Dedifferentiated amniotic fluid mesenchymal stem cell (primary cell): ENCODE results near the gene RIMKLA.

Experiments
- DNase-seq: peaks from one replicate; pipeline ENCODE4 v3.0.0-alpha.2; 2016; ENCODE audit errors: extremely low spot score

RIMKLA gene

DNA sequence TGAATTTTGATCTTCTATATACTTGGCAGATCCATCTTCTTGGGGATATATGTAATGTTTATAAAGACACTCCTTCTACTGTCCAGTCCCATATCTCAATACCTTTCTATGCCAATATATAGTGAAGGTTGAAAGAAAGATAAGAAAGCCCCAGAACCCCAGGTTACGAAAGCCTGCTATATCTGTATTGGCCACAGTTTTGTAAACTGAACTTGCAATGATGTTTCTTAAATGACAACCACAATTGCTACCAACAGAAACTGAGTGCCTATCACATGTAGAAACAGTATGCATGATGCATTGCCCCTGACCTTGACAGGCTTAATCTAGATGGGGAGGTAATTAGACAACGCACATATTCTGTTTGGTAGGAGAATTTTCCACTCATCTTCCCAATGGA is 7.8 kb upstream of the RIMKLA start:
- DNase-seq = no peak

DNA sequence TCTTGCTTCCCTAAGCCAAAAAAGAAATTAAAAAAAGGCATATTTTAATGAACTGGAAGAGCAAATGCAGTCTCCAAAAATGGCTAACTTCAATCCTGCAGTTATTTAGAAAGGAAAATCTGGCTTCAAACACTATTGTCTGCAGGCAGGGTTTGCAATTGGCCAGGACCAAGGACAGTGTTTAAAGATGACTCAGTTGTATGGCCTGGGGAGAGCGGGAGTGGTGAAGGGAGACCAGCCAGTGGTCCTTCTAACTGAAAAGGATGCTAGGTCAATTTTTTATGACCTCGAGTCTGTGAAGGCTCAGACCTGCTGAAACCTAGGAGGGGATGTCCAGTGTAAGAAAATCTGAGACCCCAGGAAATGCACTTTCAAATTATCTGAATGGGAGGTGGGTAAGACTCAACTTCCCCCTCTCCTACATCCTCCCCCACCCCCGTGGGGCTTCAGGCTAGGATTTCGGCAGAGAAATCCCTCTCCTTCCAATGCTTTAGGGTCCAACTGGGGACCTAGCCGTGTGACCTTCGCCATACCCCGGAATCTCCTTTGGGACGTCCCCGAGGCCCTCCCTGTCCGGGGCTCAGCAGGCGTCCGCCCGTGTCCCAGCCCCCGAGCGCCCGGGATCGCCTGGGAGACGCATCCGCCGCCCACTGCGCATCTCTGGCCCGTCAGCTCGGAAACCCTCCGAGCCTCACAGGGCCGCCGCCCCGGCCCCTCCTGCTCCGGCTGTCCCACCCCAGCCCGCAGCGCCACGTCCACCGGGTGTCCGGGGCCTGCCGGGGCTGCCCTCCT is 602 bp upstream of the RIMKLA start:
- no peak for DNase-seq

DNA sequence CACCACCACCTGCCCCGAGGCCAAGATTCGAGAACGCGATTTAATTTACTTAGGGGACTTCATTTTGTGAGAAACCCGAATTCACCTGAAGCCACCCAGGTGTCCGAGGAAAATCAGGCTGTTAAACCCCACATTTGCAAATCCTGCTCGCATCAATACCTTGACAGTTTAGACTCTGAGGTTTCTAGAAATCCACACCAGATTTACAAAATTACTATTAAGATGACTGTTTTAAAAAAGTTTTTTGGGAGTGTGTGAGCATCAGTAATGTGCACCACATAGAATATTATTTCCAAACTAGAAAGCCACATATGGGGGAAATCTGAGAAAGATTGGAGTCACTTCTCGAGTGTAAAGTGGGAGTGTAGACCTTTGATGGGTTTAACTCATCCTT is 685 bp downstream of the RIMKLA start:
- no peak for DNase-seq

DNA sequence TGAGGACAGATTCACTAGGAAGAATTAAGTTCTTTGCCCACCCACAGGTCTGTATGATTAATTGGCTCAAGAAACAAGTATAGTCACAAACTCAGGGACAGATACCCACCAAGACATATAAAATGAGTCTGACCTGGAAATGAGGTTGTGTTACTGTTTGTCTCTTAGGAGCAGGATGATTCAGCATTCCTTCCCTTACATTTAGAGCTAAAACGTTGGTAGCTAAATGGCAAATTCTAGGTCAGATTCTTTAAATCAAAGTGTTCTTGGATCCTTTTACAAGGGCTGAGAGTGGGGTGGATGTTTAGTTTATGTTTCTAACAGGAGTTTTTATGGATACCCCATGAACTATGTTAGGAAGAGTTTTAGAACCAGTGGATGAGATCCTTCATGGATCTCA is 4.7 kb downstream of the RIMKLA start:
- DNase-seq = no peak

DNA sequence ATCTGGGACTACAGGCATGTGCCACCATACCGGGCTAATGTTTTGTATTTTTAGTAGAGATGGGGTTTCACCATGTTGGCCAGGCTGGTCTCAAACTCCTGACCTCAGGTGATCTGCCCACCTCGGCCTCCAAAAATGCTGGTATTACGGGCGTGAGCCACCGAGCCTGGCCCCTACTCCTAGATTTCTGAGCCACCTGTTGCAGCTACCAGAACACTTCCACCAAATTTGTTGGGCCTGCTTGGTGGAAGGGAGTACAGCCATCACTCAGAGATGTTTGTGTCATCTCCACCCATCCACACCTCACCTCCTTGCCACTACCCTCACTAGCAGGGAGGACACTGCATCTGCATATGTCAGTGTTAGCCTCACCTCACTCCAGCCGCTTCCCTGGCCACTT is 5.5 kb downstream of the RIMKLA start:
- no peak for DNase-seq

DNA sequence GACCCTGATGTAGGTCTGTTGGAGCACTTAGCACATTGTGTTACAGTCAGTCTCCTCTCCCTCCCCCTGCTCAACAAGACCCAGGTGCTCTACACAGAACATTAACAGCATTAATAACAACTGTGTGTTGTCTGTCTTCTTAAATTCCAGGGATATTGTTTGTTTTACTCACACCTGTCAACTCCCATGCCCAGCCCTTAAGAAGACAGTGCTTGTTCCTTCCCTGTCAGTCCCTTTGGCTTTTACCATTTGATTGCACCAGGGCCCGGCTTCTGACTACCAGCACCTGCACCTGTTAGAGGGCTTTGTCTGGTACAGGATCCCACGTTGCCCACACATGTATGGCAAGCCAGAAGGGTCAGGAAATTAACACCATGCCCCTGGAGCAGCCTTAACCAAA is 11.7 kb downstream of the RIMKLA start:
- DNase-seq = no peak

DNA sequence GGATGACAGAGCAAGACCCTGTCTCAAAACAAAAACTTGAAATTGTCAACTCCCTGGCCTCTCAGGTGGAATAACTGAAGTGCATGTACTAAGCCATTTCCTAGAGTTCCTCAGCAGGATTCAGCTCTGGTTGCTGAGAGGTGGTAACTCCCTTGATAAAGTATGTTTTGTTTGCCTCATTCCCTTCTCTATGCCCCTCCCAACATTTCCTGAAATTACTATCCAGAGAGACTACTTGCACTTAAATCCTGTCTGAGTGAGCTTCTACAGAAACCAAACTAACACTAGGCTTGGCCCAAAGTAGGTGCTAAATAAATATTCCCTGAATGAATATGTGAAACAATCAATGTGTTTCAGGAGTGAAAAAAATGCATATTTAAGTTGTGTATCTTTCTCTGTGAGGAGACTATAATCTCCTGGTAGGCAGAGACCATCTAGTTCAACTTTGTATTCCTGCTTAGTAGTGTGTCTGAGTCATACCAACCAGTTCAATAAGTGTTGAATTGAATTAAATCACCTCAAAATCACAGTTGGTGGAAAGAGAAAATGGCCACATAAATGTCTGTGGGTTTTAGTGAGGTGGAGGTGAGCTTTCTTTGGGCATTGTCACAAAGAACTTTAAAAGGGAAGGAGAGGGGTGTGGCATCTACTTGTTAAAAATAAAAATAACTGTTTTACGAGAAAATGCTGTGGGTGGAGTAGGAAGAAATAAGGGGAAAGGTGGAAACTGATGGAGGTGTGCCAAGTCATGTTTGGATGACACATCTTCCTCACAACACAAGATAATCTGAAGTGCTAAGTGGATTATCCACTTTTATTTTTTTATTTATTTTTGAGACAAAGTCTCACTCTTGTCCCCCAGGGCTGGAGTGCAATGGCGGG is 12.6 kb downstream of the RIMKLA start:
- no peak for DNase-seq

DNA sequence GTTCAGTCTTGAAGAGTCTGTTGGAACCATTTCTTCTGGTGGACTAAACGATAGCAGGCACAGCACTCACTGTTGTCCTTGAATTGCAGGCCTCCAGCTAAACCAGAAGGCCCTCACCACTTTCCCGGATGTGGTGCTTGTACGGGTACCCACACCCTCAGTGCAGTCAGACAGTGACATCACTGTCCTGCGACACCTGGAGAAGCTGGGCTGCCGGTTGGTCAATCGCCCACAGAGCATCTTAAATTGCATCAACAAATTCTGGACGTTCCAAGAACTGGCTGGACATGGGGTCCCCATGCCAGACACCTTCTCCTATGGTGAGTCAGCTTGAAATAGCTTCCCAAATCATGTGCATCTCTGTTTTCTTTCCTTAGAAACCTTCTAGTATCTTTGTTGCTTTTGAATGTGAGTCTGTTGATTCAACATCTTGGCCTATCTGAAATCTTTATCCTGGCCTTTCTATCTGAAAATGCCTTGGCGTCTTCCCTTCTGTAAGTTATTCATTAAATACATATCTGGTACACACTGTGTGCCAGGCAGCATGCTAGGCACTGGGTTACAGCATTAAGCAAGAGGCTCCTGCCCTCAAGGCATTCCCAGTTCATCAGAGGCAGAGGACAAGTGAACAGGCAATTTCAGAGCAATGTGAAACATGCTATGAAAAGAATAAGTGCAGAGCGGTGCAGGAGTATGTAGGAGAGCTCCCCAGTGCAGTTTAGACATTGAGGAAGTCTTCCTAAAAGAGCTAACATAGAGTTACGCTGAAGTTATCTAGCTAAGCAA is 18.9 kb downstream of the RIMKLA start:
- DNase-seq = no peak

DNA sequence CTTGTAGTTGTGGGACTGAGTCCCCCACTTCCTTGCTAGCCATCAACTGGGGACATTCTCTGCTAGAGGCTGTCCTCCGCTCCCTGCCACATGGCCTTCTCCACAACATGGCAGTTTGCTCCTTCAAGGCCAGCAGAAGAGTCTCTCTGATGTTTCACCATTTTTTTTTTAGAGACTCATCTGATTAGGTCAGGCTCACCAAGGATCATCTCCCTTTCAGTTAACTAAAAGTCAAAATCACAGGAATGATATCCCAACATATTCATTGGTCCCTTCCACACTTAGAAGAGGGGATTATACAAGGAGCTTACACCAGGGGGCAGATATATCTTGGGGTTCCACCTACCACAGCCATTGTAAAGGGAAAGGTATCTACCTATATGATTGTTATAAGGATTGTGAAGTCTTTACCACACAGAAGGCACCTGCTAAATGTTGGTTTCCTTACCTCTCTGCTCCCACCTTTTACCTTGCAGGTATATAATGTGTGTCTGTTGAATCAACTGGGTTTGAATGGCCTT is 23.3 kb downstream of the RIMKLA start:
- DNase-seq = no peak

DNA sequence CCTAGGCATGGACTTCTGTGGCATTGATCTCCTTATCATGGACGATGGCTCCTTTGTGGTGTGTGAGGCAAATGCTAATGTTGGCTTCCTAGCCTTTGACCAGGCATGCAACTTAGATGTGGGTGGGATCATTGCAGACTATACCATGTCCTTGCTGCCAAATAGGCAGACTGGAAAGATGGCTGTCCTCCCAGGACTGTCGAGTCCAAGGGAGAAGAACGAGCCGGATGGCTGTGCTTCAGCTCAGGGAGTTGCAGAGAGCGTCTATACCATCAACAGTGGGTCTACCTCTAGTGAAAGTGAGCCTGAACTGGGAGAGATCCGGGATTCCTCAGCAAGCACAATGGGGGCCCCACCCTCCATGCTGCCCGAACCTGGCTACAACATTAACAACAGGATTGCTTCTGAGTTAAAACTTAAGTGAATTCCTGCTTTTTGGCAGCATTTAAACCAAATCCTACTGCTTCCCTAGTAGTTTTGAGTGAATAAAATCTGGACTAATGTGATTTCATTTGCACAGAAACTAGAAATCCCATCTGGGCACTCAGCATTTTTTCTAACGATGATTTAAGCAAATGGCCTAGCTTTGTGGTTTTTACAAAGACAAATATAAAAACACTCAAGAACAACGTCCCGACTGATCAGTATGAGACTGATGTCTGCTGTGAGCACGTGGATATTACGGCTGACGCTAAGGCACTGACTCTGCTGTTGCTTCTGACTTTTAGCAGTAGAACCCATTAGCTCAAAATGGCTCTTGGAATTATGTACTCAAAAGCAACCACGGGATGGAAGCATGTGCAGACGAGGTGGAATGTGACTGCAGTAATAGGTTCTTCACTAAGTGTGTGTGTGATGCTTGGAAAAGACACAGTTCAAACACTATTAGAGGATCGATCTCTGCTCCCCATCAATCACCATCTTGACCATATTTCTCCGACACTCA is 34.2 kb downstream of the RIMKLA start:
- no peak for DNase-seq

DNA sequence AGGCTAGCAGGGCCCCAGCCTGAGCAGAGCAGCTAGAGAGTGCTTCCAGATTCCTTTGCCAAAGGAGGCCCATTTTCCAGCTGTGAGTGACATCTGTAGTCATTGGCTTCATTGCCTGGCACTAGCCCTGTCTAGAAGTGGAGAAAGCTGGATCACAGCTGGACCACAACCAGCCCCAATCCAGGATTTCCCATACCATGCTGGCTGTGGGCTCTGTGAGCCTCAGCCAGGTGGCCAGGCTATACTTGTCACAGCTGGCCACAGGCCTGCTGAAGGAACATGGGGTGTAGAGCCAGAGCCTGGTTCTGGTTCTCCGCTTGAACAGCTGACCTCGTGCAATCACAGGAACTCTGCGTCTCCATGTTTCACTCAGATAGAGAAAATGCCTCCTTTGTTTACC is 36.6 kb downstream of the RIMKLA start:
- DNase-seq = no peak

DNA sequence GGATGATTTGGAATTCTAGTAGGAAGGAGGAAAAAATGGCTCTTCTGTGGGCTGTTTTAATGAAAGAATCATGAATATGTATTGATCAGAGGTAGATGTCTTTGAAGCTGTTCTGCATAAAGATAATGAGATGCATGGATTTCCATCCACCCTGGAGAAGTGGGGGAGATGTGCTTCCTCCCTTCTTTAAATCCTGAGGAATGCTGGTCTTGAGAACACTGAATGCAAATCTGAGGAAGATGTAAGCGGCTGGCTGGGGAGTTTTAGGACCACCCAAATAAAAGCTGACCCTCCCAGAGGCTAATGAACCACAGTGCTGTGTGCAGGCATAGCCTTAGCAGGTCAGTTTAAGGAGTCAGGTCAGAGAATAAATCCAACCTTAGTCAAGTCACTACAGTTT is 37.9 kb downstream of the RIMKLA start:
- DNase-seq = no peak

DNA sequence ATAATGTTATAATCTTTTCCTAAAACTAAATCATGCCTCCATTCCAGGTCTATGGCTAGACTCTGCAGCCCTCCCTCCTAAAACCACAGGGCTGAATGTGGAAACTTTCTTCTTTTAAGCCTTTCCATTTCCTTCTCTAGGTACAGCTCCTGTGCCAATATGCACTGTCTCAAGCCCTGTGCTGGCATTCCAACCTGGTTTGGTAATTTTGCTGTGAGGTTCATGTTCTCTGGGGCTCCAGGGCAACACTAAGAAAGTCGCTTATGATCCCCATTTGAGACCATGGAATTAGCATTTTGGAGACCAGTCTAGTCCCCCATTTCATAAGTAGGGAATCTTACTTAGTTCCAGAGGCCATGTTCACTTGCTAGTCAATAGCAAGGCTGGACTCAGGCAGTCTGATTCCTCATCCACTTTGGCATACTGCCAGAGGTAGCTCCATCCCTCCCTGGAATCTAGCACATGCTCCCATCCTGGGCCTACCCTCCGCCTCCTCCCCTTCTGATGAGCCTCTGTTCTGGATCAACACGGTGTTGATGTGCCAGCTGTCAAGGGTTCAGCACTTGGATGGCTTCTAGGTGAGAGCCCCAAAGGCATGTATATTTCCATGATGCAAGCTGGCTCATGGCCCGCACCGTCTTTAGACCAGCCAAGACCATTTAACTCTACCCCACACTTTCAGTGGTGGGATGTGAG is 38.7 kb downstream of the RIMKLA start:
- no peak for DNase-seq

DNA sequence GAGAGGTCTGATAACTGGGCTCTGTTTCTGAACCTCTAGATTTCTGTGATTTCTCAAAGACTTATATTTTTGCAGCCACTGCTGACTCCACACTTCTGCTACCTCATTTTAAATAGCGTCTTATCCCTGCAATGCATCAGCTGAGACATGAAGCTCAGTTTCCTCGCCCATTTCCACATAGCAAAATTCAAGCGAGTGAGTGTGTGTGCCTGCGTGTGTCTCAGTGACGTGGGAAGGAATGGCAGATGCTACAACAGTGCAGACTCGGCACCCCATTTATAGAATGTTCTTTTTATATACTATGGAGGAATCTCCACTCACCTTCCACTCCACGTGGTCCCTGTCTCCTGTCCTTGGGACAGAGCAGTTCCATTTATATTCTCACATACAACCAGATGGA is 39.5 kb downstream of the RIMKLA start:
- DNase-seq = no peak

DNA sequence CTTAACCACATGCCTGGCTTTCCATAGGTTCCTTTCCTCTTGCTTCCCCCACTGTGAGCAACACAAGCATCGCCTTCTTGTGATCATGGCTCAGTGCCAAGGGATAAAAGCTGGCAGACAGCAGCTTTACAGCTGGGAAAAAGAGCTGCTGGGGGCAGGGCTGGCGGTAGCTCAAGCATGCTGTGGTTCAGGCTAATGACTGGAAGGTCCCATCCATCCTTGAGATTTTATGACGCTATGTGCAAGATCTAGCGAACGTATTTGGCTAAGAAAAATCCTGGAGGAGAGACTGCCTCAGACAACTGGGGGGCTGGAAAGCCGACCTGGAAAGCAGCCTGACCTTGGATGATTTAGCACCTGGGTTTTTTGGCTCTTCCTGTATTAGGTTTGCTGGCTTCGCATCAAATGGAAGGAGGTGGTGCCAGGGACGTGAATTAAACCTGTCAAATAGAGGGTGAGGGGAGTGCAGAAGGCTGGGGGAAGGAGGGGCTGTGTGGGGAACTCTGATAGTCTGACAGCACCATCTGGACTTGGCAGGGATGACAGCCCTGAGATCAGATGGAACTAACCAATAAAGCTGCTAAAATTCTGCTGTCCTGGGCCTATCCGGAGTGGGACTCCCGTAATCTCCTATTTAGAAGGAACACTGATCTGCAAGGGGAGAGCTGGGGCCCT is 40.5 kb downstream of the RIMKLA start:
- DNase-seq = no peak

DNA sequence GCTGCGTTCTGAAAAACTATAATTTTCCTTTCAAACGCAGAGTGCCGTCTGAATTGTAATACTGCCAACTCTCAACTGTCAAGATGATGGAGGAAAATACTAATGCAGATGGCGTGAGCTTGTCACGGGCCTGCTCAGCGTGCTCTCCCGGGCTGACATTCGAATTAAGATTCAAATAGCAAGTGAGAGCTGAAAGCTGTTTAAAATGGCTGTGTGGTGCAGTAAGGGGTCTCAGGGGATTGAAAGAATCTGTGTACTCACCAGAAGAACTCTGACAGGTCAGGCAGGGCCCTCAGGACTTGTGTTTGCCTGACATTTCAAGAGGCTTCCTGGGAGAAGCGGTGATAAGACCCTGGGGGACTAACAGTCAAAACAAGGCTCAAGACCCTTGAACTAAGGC is 42.1 kb downstream of the RIMKLA start:
- DNase-seq = no peak

DNA sequence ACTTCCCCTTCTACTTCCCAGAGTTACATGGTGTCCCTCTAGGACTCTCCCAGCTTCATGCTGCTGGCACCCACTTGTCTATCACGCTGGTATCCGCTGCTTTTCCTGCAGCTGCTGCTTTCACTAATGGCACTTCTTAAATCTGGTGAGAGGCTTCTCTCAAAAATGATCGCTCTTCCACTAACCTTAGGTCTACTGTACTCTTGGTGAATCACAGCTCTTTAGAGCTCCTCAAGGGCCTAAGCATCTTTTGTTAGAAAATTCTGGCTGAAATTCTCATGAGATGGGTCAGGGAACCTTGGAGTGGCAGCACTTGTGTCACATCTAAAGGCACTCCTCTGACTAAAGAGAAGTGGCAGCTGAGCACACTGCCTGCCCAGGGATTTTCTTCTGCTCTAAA is 43.1 kb downstream of the RIMKLA start:
- DNase-seq = no peak

DNA sequence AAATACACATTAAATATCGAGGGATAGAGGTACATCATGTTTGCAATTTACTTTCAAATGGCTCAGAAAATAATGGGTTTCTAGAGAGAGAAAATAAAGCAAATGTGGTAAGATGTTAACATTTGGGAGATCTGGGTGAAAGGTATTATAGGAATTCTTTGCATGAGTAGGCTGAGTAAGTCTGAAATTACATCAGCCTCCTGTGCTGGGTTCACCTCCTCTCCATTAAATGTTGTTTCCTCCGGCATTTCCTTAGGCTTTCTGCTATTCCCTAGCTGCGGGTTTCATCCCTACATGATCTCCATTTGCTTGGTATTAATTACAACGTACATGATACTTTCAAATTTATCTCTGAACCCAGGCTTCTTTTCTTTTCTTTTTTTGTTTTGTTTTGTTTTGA is 43.6 kb downstream of the RIMKLA start:
- DNase-seq = no peak

DNA sequence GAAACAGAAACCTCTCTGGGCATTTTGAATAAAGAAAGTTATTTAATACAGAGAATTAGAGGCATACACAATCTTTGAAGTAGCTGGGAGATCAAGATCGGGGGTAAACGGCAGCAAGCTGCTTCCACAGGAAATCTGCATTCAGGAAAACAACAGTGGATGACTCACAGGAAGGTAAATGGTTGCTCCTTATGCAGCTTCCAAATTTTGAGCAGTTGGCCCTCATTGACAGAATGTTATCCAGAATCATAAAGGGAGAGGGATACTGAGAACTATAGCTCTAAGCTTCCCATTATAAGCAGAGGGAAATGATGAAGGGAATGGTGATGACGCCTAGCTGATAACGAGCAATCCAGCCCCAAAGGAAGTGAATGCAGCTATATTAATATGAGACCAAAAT is 46.6 kb downstream of the RIMKLA start:
- no peak for DNase-seq

DNA sequence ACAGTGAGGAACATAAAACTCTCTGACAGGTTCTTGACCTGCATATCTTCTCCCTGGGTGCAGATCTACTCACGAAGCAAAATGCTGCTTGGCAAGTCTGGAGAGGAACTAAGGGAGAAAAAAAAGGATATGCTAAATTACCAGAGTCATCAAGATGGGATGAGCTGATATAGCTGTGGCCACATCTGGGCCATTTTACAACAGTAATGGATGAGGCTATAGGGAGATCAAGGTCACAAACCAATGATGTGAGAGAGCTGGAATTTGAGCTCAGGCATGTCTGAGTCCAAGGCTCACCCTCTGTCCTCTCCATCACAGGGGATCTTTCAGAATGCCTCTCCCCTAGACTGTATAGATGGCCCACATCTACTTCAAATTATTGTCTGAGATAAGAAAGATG is 49.0 kb downstream of the RIMKLA start:
- no peak for DNase-seq
